Gastroesophageal sphincter (tissue), 3 donors: ENCODE results near the gene PXYLP1.

Experiments
- EP300 ChIP-seq: sonication (generic); formaldehyde crosslinking; IDR thresholded peaks from one replicate; pipeline ENCODE4 v1.6.1; 2017; ENCODE audit warnings: antibody characterized with exemption, mild to moderate bottlenecking
- POLR2A ChIP-seq, 2 donors: fragments of 450-650 bp; IDR thresholded peaks; one replicate each; pipeline ENCODE4 v1.6.1; 2017; ENCODE audit warnings: antibody characterized with exemption in 2 of 2, mild to moderate bottlenecking in 2 of 2, moderate library complexity in 1 of 2
- POLR2AphosphoS5 ChIP-seq: sonication (generic); formaldehyde crosslinking; IDR thresholded peaks from one replicate; pipeline ENCODE4 v1.6.1; 2017; ENCODE audit warnings: antibody characterized with exemption
- TF ChIP-seq, protein P1 (sequence below), 4 experiments: fragments of 200-600 bp in 2 of 4; fragments of 450-650 bp in 2 of 4; sonication (generic) in 1 of 4; IDR thresholded peaks; one replicate each; pipeline ENCODE4 v1.5.1; 2017 to 2019; ENCODE audit warnings: antibody characterized with exemption in 4 of 4, mild to moderate bottlenecking in 2 of 4, moderate library complexity in 2 of 4

DNA sequence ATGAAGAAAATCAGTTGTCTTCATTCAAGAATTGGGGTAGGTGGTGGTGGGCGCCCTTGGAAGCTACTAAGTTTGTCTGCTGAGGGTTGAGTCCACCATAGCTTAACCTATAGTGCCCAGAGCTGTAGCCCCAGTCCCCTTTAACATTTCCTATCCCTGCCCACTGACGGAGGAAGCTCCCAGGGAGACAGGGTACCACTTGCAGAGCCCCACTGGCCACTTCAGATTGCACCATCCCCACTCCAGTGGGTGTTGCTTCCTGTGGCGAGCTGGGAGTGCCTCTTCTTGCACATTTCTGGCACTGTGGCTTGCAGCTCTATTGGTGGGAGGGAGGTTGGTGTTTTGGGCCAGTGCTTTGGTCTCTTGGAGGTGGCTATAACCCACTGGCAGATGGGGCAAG, 2.7 kb downstream of the PXYLP1 start:
- TF ChIP-seq, protein P1, sequence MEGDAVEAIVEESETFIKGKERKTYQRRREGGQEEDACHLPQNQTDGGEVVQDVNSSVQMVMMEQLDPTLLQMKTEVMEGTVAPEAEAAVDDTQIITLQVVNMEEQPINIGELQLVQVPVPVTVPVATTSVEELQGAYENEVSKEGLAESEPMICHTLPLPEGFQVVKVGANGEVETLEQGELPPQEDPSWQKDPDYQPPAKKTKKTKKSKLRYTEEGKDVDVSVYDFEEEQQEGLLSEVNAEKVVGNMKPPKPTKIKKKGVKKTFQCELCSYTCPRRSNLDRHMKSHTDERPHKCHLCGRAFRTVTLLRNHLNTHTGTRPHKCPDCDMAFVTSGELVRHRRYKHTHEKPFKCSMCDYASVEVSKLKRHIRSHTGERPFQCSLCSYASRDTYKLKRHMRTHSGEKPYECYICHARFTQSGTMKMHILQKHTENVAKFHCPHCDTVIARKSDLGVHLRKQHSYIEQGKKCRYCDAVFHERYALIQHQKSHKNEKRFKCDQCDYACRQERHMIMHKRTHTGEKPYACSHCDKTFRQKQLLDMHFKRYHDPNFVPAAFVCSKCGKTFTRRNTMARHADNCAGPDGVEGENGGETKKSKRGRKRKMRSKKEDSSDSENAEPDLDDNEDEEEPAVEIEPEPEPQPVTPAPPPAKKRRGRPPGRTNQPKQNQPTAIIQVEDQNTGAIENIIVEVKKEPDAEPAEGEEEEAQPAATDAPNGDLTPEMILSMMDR (IDR thresholded peaks at IDR 0.05), result no peak
- no peak for TF ChIP-seq EP300
- TF ChIP-seq POLR2A (IDR thresholded peaks at IDR 0.05), result no peak
- no peak for TF ChIP-seq POLR2AphosphoS5
